ENCODE measurements around the gene SLC25A23. TPM values are rescaled to one million over a fixed set of nuclear protein-coding genes. Genes with fewer than 3 reads are reported as not detected.

SLC25A23 gene
- total RNA-seq, 1 experiment from 2014 or later: 14.5 TPM

DNA sequence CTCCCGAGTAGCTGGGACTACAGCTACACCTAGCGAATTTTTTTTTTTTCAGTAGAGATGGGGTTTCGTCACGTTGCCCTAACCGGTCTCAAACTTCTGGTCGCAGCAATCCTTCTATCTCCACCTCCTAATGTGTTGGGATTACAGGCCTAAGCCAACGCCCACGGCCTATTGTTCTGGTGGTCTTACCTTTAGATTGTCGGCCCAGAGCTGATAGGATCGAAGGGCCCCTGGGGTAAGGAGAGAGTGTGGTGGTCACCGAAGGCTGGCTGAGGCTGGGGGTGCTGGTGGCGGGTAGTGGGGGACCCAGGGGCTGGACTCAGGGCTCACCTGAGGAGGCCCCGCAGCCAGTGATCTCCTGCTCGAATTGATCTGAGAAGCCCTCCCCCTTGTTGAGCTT, 11.5 kb upstream of the SLC25A23 start:
- Mint-ChIP-seq H3K27ac (ENCODE audit: low read depth, unreplicated experiment) (no peak overlapping the region), H3K9me3 (ENCODE audit: unreplicated experiment) (no peaks in the 10 kb centered on the region), H3K4me3 (ENCODE audit: unreplicated experiment) (no peak overlapping the region), H3K36me3 (ENCODE audit: insufficient read depth, unreplicated experiment) (peaks cover 6% of the 10 kb centered on the region), H3K27me3 (ENCODE audit: insufficient read depth, unreplicated experiment) (no peaks in the 10 kb centered on the region), H3K4me1 (ENCODE audit: insufficient read depth, unreplicated experiment) (no peaks in the 10 kb centered on the region)
- ChIA-PET CTCF (no interaction called here), POLR2A (no interaction called here)
- no peak for DNase-seq (ENCODE audit: unreplicated experiment)
- no peak for TF ChIP-seq CTCF (IDR thresholded peaks at IDR 0.05; ENCODE audit: unreplicated experiment)
- BruUV-seq (replicated peaks): no TSS peak
- intact Hi-C loops (cut with micrococcal nuclease): no loop called here

DNA sequence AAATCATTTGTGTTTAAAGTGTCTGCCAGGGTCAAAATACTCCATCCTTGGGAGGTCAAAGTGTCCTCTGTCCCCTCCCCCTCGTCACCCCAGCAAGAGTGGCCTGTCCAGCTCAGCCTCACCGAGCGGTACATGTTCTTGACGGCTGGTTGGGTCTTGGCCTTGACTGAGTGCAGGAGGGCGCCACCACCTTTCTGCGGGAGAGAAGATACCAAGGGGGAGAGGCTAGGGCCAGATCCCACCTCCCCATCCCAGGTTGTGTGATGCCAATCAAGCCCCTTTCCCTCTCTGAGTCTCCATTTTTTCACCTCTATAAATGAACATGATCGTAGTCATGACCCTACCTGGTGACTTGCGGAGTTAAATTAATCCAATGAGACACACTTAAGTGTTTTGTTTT, 10.6 kb upstream of the SLC25A23 start:
- Mint-ChIP-seq H3K27ac (ENCODE audit: low read depth, unreplicated experiment) (no peak overlapping the region), H3K4me1 (ENCODE audit: insufficient read depth, unreplicated experiment) (no peaks in the 10 kb centered on the region), H3K4me3 (ENCODE audit: unreplicated experiment) (no peak overlapping the region), H3K27me3 (ENCODE audit: insufficient read depth, unreplicated experiment) (no peaks in the 10 kb centered on the region), H3K9me3 (ENCODE audit: unreplicated experiment) (no peaks in the 10 kb centered on the region), H3K36me3 (ENCODE audit: insufficient read depth, unreplicated experiment) (peaks cover 12% of the 10 kb centered on the region)
- intact Hi-C loops (cut with micrococcal nuclease): no loop called here
- DNase-seq (ENCODE audit: unreplicated experiment): no peak
- ChIA-PET CTCF (interaction anchor here (0.6 kb wide), 1 partner anchor 1624 kb away, joined by 3 read pairs; no protein-coding TSS in a partner anchor), POLR2A (interaction anchor here (0.5 kb wide), 1 partner anchor 344 kb away, joined by 3 read pairs; no protein-coding TSS in a partner anchor)
- BruUV-seq (replicated peaks): no TSS peak
- no peak for TF ChIP-seq CTCF (IDR thresholded peaks at IDR 0.05; ENCODE audit: unreplicated experiment)

- no TSS peak for BruUV-seq (replicated peaks)
- POLR2A ChIA-PET: no interaction called here
- DNase-seq (ENCODE audit: unreplicated experiment): no peak
- Mint-ChIP-seq H3K27me3 (ENCODE audit: insufficient read depth, unreplicated experiment) (no peaks in the 10 kb centered on the region), H3K9me3 (ENCODE audit: unreplicated experiment) (no peaks in the 10 kb centered on the region), H3K4me3 (ENCODE audit: unreplicated experiment) (no peak overlapping the region), H3K4me1 (ENCODE audit: insufficient read depth, unreplicated experiment) (peaks cover 7% of the 10 kb centered on the region), H3K36me3 (ENCODE audit: insufficient read depth, unreplicated experiment) (peaks cover 16% of the 10 kb centered on the region), H3K27ac (ENCODE audit: low read depth, unreplicated experiment) (no peak overlapping the region)
- CTCF ChIA-PET: no interaction called here
- TF ChIP-seq CTCF (IDR thresholded peaks at IDR 0.05; ENCODE audit: unreplicated experiment): no peak
- intact Hi-C loops (cut with micrococcal nuclease): no loop called here
These were observed 7.8 kb upstream of the SLC25A23 start for GRCh38 chr19:6467384-6467783.

DNA sequence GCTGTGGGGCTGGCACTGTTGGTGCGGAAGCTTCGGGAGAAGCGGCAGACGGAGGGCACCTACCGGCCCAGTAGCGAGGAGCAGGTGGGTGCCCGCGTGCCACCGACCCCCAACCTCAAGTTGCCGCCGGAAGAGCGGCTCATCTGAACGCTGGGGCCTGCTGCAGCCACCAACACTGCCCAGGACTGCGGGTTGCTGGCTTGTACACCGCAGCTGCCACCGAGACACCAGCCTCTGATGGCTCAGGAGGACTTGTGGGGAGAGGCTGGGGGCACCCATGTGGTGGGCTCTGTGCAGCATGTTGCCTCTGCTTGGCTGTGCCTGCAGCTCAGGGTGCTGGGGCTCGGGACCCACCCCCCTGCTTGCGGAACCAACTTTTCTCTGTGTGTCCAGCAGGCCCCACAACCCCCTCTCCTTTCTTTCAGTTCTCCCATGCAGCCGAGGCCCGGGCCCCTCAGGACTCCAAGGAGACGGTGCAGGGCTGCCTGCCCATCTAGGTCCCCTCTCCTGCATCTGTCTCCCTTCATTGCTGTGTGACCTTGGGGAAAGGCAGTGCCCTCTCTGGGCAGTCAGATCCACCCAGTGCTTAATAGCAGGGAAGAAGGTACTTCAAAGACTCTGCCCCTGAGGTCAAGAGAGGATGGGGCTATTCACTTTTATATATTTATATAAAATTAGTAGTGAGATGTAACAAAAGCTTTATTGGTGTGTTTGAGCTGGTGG, 7.1 kb upstream of the SLC25A23 start:
- intact Hi-C loops (cut with micrococcal nuclease): no loop called here
- ChIA-PET POLR2A (no interaction called here), CTCF (interaction anchor here (0.8 kb wide), 1 partner anchor 125 kb away, joined by 3 read pairs; no protein-coding TSS in a partner anchor)
- Mint-ChIP-seq H3K36me3 (ENCODE audit: insufficient read depth, unreplicated experiment) (peaks cover 16% of the 10 kb centered on the region), H3K4me1 (ENCODE audit: insufficient read depth, unreplicated experiment) (peaks cover 11% of the 10 kb centered on the region), H3K4me3 (ENCODE audit: unreplicated experiment) (no peak overlapping the region), H3K27ac (ENCODE audit: low read depth, unreplicated experiment) (no peak overlapping the region), H3K27me3 (ENCODE audit: insufficient read depth, unreplicated experiment) (no peaks in the 10 kb centered on the region), H3K9me3 (ENCODE audit: unreplicated experiment) (no peaks in the 10 kb centered on the region)
- TF ChIP-seq CTCF (IDR thresholded peaks at IDR 0.05; ENCODE audit: unreplicated experiment): no peak
- BruUV-seq (replicated peaks): no TSS peak
- no peak for DNase-seq (ENCODE audit: unreplicated experiment)

All from MCF 10A (cell line).